GM12872 (cell line): ENCODE measurements around the gene C6orf89.

Experiments
- TF ChIP-seq, protein P1 (sequence below): IDR thresholded peaks from 3 replicates; pipeline ENCODE4 v1.5.1; 2011; ENCODE audit warnings: low read depth, mild to moderate bottlenecking, low read length, moderate library complexity; ENCODE audit not compliant: insufficient read depth

C6orf89 gene

DNA sequence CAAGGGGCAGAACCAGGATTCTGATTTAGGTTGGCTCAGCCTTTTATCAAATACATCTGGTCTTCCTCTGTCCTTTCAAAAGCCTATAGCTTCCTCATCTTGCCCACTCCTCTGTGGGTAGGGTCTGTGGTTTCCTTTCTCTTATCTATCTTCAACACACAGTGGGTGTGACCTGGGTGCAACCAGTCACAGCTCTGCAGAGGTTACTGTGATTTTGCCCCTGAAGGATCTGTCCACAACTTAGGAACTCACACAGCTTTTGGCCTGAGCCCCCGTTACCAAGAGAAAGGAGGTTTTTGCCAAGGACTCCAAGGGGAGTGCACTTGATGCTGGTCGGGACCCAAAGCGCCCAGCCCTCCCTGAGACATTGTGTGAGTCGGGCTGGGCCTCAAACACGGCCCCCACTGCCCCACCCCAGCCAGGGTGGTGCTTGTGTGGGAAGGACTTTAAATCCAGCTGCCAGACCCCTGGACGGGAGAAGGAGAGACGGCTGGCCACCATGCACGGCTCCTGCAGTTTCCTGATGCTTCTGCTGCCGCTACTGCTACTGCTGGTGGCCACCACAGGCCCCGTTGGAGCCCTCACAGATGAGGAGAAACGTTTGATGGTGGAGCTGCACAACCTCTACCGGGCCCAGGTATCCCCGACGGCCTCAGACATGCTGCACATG lies 68.6 kb downstream of the C6orf89 start, which contains the start of gene PI16:
Gene PI16, plus strand, starts transcription at position 477 of the 670 bp plus-strand sequence. Its CDS starts 23 bp downstream, at position 500.
- TF ChIP-seq, protein P1, sequence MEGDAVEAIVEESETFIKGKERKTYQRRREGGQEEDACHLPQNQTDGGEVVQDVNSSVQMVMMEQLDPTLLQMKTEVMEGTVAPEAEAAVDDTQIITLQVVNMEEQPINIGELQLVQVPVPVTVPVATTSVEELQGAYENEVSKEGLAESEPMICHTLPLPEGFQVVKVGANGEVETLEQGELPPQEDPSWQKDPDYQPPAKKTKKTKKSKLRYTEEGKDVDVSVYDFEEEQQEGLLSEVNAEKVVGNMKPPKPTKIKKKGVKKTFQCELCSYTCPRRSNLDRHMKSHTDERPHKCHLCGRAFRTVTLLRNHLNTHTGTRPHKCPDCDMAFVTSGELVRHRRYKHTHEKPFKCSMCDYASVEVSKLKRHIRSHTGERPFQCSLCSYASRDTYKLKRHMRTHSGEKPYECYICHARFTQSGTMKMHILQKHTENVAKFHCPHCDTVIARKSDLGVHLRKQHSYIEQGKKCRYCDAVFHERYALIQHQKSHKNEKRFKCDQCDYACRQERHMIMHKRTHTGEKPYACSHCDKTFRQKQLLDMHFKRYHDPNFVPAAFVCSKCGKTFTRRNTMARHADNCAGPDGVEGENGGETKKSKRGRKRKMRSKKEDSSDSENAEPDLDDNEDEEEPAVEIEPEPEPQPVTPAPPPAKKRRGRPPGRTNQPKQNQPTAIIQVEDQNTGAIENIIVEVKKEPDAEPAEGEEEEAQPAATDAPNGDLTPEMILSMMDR, result no peak

DNA sequence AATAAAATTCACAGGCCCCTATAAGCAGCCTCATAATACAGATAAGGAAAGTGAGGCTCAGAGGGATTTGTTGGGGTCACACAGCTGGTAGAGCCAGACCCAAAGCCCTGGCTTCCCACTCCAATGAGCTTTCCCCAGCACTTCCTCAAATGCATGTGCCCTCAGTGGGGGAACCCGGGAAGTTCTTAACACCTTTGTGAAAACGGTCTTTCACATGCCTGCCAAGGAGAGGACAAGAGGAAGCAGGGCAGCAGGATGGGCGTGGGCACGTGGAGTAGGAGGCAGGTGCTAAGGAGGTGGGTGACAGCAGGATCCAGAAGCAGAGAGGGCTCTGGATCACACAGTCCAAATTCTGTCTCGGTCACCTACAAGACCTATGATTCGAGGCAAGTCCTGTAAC lies 69.4 kb downstream of the C6orf89 start:
- TF ChIP-seq, protein P1, result no peak

DNA sequence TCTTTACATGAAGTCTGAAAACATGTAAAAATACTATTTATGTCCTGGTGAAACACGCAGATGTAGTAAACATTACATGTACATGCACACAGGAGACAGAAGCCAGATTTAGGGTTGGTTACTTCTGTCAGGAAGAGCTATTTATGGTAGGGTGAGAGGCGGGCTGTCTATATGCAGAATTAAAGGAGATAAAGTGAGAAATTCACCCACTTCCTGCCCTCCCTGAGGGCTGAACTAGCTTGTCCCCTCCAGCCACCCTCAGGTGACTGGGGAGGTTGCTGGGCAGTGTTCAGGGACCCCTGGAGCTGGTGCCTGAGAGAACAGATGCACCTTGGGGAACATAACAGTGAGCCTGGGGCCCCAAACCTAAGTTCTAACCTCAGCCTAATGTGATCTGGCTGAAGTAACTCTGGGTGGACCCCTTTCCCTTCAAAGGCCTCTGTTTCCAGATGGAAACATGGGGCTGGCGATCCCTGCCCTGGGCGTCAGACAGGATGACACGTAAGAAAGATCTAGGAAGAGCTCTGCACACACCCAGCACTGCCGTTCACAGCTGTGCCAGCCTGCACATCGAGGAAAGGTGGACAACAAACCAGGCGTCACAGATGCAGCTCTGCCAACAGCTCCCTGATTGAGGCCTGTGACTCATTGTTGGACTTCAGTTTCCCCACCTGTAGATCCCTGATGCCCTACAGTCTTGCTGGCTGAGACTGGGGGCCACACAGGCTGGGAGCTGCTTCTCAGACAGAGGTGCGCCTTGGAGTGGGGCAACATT lies 70.1 kb downstream of the C6orf89 start:
- TF ChIP-seq, protein P1, result no peak

DNA sequence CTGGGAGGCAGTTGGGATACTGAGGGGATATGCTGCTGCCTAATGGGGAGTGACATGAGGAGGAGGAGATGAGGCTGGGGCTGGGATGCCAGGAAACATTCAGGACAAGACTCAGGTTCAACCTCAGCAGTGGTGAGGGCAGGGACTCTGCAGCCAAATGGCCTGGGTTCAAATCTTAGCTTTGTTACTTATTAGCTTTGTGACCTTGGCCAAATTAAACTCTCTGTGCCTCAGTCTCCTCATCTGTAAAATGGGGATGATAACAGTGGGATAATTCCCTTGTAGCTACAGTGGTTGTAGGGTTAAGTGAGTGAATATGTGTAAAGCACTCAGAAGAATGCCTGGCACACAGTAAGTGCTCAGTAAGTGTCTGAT lies 70.7 kb downstream of the C6orf89 start:
- TF ChIP-seq, protein P1, result no peak

DNA sequence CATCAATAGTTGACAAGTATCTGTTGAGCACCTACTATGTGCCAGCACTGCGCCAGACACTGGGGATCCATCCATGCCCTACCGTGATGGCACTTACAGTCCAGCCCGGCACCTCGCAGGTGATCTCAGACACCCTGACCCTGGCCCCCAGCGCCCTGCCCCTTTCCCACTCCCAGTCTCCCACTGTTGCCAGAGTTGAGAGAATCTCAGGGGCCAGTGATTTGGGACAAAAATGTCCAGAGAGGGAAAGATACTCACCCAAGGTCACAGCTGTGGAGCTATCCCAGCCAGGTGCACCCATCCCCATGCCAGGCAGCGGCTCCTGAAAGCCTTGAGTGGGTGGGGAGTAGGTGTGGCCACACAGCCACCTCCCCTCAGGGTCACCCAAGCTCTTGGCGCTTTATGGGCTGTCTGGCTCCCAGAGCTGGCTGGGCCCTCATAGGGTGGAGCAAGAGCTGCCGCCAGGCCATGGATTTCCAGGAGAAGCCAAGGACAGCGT lies 72.1 kb downstream of the C6orf89 start:
- TF ChIP-seq, protein P1, result no peak

DNA sequence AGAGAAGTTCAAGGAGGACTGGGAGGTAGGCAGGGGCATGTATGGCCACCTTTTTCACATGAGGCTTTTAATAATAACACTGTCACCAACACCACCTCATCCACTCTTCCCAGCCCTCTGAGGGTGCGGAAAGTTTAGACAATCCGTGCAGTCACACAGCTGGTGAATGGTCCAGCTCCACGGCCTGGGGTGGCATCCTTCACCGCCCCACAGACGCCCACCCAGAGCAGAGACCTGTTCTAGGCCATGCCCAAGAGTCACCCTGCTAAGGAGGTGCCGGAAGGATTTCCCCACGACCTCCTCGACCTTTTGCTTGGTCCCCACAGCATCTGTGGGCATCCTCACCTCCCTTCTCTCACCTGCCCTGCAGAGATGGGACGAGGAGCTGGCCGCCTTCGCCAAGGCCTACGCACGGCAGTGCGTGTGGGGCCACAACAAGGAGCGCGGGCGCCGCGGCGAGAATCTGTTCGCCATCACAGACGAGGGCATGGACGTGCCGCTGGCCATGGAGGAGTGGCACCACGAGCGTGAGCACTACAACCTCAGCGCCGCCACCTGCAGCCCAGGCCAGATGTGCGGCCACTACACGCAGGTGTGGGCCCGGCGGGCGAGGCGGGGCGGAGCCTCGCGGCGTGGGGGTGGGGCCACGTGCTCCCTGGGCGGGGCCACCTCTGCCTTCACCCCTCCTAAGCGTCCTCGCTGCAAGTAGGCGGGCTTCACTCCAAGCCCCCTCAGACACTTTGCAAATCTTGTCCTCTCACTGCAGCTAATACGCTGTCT lies 73.2 kb downstream of the C6orf89 start:
- TF ChIP-seq, protein P1, result no peak
